Measurements from ENCODE around the gene UGGT1.

DNA sequence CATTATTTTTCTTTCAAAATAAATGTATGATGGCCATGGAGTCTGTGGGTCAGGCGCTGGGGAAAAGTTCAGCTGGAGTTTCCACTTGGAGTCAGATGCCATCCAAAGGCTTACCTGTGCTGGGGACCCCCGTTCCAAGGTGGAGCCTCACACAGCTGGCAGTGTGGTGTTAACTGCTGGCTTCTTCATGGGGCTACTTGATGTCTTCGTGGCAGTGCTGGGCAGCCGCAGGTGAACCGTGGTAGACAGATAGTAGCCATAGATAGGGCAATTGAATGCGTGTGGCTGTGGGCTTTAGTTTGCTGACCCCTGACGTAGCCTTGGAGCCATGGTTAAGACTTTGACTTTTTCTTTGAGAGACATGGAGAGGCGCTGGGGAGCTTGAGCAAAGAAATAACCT lies 144.6 kb downstream of the UGGT1 start:
- no peak for TF ChIP-seq CTCF (conservative IDR thresholded peaks at IDR 0.05; ENCODE audit: low read depth, low read length)
- TF ChIP-seq EZH2 (IDR thresholded peaks at IDR 0.05; ENCODE audit: borderline replicate concordance, low read depth, low read length, poor library complexity, severe bottlenecking): no peak
